Natural killer cell (primary cell): ENCODE data around the gene TICRR. TPM values are rescaled to one million over a fixed set of nuclear protein-coding genes. Genes with fewer than 3 reads are reported as not detected.

Experiments used
- ATAC-seq, 3 donors: fragments of 150-1000 bp in 2 of 3; fragments of 200-7000 bp in 1 of 3; cut with Tn5 transposase; 1 replicate in 1 of 3; 2 replicates in 2 of 3; pipeline ENCODE4 v1.10.0; 2021; ENCODE audit warnings: mild to moderate bottlenecking in 2 of 3, moderate library complexity in 2 of 3
- DNase-seq, 2 donors: peaks; one replicate each; pipeline versions ENCODE4 v3.0.0 to v3.0.0-alpha.2; 2013 to 2021; ENCODE audit warnings: mixed read lengths in 1 of 2
- H3K27ac ChIP-seq: one replicate; pipeline ENCODE4 v1.5.1; 2013; ENCODE audit warnings: mild to moderate bottlenecking, low read length
- H3K27me3 ChIP-seq: one replicate; pipeline ENCODE4 v1.6.1; 2013; ENCODE audit warnings: low read length; ENCODE audit not compliant: control insufficient read depth, insufficient read depth
- H3K36me3 ChIP-seq: one replicate; pipeline ENCODE4 v1.6.1; 2013; ENCODE audit warnings: low read length; ENCODE audit not compliant: control insufficient read depth, insufficient read depth
- H3K4me1 ChIP-seq: one replicate; pipeline ENCODE4 v1.6.1; 2013; ENCODE audit warnings: low read length; ENCODE audit not compliant: control insufficient read depth, insufficient read depth
- H3K4me3 ChIP-seq: one replicate; pipeline ENCODE4 v1.5.1; 2013; ENCODE audit warnings: low read length
- H3K9me3 ChIP-seq: one replicate; pipeline ENCODE4 v1.6.1; 2013; ENCODE audit warnings: low read length; ENCODE audit not compliant: control insufficient read depth, insufficient read depth
- H3K27ac Mint-ChIP-seq, 2 donors: one replicate each; pipeline ENCODE4 v1.8.0; 2022; ENCODE audit warnings: mild to moderate bottlenecking in 2 of 2, mixed read lengths in 2 of 2, moderate library complexity in 1 of 2
- H3K27me3 Mint-ChIP-seq, 2 donors: one replicate each; pipeline ENCODE4 v1.8.0; 2022; ENCODE audit warnings: low read depth in 2 of 2, mixed read lengths in 2 of 2
- H3K36me3 Mint-ChIP-seq: one replicate; pipeline ENCODE4 v1.8.0; 2022; ENCODE audit warnings: mixed read lengths
- H3K4me1 Mint-ChIP-seq, 2 donors: one replicate each; pipeline ENCODE4 v1.8.0; 2022; ENCODE audit warnings: mixed read lengths in 2 of 2
- H3K4me3 Mint-ChIP-seq: one replicate; pipeline ENCODE4 v1.8.0; 2022; ENCODE audit warnings: mild to moderate bottlenecking, moderate library complexity, mixed read lengths
- H3K9me3 Mint-ChIP-seq, 2 donors: one replicate each; pipeline ENCODE4 v1.8.0; 2022; ENCODE audit warnings: mixed read lengths in 2 of 2
- WGBS: methylation state at CpG from one replicate; pipeline ENCODE4 v1.1.7; 2013; ENCODE audit warnings: missing lambda C conversion rate; ENCODE audit not compliant: insufficient coverage; 5-methylcytosine and 5-hydroxymethylcytosine counted together
- intact Hi-C: fragments of 100-400 bp; cut with micrococcal nuclease; formaldehyde crosslinking; loops from one replicate; pipeline ENCODE4 v1.14.2; 2022
- total RNA-seq, 4 donors: library from RNA; stranded (reverse); fragments of 120-200 nt in 1 of 4; gene quantifications; one replicate each; pipeline versions ENCODE4 v1.2.3 to v1.2.4, GENCODE V29; 2013 to 2022
- TF ChIP-seq, protein P1 (sequence below): fragments of 200-600 bp; IDR thresholded peaks from one replicate; pipeline ENCODE4 v1.8.0; 2022; ENCODE audit warnings: antibody characterized with exemption

The TICRR gene
- total RNA-seq, 3 donors from 2014 or later (not counting 1 experiment from before 2014, with no cell fraction given) = 0.13 to 0.59 (median 0.14) TPM

DNA sequence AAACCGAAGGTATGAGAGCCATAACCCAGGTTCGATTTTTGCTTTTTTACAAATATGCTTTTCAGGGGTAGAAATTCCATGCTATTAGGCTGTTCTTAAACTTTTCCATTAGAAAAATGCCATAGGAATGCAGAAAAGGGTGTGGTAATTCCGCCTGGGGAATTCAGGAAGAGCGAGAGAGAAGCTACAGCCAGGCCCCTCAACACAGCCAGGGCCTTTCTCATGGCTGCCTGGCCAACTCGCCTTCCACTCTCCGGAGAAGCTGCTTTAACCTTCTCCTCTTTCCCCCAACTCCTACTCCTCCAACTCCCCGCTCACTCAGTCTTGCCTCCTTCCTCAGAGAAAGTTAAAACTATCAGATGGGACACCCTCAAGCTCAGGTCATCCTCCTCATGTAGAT, 9.1 kb upstream of the TICRR start:
- no peaks in the 10 kb centered on the region for H3K9me3 ChIP-seq
- DNase-seq (no peak), ATAC-seq (no peak)
- H3K27me3 Mint-ChIP-seq = peaks cover 25% of the 10 kb centered on the region in 2 donors
- H3K36me3 Mint-ChIP-seq = no peaks in the 10 kb centered on the region
- no peak overlapping the region for H3K4me3 Mint-ChIP-seq
- H3K36me3 ChIP-seq = no peaks in the 10 kb centered on the region
- H3K9me3 Mint-ChIP-seq = no peaks in the 10 kb centered on the region
- no peaks in the 10 kb centered on the region for H3K27me3 ChIP-seq
- no peaks in the 10 kb centered on the region for H3K4me1 ChIP-seq
- H3K4me1 Mint-ChIP-seq = no peaks in the 10 kb centered on the region
- no peak overlapping the region for H3K4me3 ChIP-seq
- 87% methylated on average over 7 of the region's 7 CpGs for WGBS
- TF ChIP-seq, protein P1, sequence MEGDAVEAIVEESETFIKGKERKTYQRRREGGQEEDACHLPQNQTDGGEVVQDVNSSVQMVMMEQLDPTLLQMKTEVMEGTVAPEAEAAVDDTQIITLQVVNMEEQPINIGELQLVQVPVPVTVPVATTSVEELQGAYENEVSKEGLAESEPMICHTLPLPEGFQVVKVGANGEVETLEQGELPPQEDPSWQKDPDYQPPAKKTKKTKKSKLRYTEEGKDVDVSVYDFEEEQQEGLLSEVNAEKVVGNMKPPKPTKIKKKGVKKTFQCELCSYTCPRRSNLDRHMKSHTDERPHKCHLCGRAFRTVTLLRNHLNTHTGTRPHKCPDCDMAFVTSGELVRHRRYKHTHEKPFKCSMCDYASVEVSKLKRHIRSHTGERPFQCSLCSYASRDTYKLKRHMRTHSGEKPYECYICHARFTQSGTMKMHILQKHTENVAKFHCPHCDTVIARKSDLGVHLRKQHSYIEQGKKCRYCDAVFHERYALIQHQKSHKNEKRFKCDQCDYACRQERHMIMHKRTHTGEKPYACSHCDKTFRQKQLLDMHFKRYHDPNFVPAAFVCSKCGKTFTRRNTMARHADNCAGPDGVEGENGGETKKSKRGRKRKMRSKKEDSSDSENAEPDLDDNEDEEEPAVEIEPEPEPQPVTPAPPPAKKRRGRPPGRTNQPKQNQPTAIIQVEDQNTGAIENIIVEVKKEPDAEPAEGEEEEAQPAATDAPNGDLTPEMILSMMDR = no peak
- no peak overlapping the region for H3K27ac ChIP-seq
- H3K27ac Mint-ChIP-seq = no peak overlapping the region
- intact Hi-C loops = no loop called here

DNA sequence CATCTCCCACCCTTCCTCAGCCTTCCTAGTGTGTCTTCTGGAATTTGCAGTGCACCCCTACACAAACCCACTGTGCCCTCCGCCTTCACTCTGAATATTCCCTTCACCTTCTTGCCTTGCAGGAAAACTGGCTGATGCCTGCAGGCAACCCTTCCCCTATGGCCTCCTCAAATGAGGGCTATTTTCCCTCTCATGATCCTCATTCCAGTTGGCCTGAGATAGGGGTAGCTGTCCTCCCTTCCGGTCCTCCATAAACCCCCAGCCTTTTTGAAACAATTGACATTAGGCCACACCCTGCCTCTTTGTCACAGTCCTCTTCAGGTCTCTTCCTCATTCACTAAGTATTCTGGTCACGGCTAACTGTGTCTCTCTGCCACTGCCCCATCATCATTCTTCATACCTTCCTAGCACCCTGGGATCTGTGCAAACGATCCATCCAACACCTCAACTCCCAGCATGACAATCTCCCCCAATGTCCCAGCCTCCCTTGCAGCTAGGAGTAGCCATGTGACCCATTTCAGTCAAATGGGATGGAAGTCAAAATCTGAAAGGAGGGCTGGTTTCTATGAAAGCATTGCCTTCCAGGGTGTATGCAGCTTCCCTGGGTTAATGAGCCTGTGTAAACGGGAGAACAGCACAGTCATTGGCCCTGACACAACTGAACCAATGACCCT, 8.5 kb upstream of the TICRR start:
- H3K36me3 Mint-ChIP-seq = no peaks in the 10 kb centered on the region
- no peak overlapping the region for H3K4me3 Mint-ChIP-seq
- TF ChIP-seq, protein P1 = no peak
- WGBS = 82% methylated on average over 5 of the region's 5 CpGs
- H3K9me3 Mint-ChIP-seq = no peaks in the 10 kb centered on the region
- Histone ChIP-seq H3K4me1 (no peaks in the 10 kb centered on the region), H3K27ac (no peak overlapping the region), H3K9me3 (no peaks in the 10 kb centered on the region), H3K4me3 (no peak overlapping the region), H3K27me3 (no peaks in the 10 kb centered on the region), H3K36me3 (no peaks in the 10 kb centered on the region)
- no peak for DNase-seq
- no peak for ATAC-seq
- no peak overlapping the region for H3K27ac Mint-ChIP-seq
- no peaks in the 10 kb centered on the region for H3K4me1 Mint-ChIP-seq
- peaks cover 28 to 29% of the 10 kb centered on the region in 2 donors for H3K27me3 Mint-ChIP-seq
- intact Hi-C loops = no loop called here

DNA sequence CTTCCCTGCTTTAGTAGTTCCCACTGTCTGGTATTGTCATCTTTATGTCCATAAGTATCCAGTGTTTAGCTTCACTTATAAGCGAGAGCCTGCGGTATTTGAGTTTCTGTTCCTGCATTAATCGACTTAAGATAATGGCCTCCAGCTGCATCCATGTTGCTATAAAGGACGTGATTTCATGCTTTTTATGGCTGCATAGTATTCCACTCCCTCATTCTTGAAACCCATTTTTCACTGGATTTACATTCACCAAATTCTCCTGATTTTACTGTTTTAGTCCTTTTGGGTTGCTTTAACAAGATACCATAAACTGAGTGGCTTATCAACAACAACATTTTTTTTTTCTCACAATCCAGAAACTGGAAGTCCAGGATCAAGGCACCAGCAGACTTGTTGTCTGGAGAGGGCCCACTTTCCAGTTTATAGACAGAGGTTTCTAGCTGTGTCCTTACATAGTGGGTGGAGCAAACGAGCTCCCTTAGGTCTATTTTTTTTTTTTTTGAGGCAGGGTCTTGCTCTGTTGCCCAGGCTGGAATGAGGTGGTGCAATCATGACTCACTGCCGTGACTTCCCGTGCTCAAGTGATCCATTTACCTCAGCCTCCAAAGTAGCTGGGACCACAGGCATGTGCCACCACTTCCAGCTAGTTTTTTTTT, 6.1 kb upstream of the TICRR start:
- Mint-ChIP-seq H3K27ac (no peak overlapping the region), H3K4me1 (no peaks in the 10 kb centered on the region), H3K27me3 (peaks cover 27 to 33% of the 10 kb centered on the region in 2 donors), H3K36me3 (no peaks in the 10 kb centered on the region), H3K4me3 (no peak overlapping the region), H3K9me3 (no peaks in the 10 kb centered on the region)
- intact Hi-C loops = no loop called here
- Histone ChIP-seq H3K4me1 (no peaks in the 10 kb centered on the region), H3K27me3 (no peaks in the 10 kb centered on the region), H3K9me3 (no peaks in the 10 kb centered on the region), H3K27ac (no peak overlapping the region), H3K4me3 (no peak overlapping the region), H3K36me3 (no peaks in the 10 kb centered on the region)
- DNase-seq (no peak), ATAC-seq (no peak)
- TF ChIP-seq, protein P1 = no peak
- WGBS = 75% methylated on average over 7 of the region's 7 CpGs
